HCT116 (cell line): Measurements from ENCODE around the gene DTNB. TPM values are rescaled to one million over a fixed set of nuclear protein-coding genes. Genes with fewer than 3 reads are reported as not detected.

Source experiments
- ATAC-seq: fragments of 200-7000 bp; cut with Tn5 transposase; 2 replicates; pipeline ENCODE4 v1.9.1; 2020; ENCODE audit warnings: mild to moderate bottlenecking, moderate library complexity
- BruUV-seq: library from RNA; stranded (reverse); fragments of 400-500 nt; replicated peaks from 2 replicates; lab custom pipeline; 2021; lab: Mats Ljungman, UMichigan
- CTCF ChIA-PET: fragments of 300-600 bp; sonication (Branson Sonifier 250); formaldehyde crosslinking; loops from one replicate; lab custom pipeline; 2021; ENCODE audit warnings: antibody characterized with exemption; lab: Charles Lee
- POLR2A ChIA-PET: fragments of 300-600, 350-600 bp; sonication (Branson Sonifier 250); formaldehyde crosslinking; loops from one replicate; lab custom pipeline; 2021; ENCODE audit warnings: antibody characterized with exemption; lab: Charles Lee
- RAD21 ChIA-PET, 2 experiments: fragments of 300-600 bp; sonication (Branson Sonifier 250); formaldehyde crosslinking; loops; one replicate each; lab custom pipeline; 2023; ENCODE audit warnings: low total read pairs in 2 of 2; ENCODE audit not compliant: uncharacterized antibody in 2 of 2, unreplicated experiment in 2 of 2, low non-redundant PET in 1 of 2; lab: Charles Lee
- DNase-seq: peaks from one replicate; pipeline ENCODE4 v3.0.0-alpha.2; 2010; ENCODE audit warnings: low read depth, low spot score
- H2AFZ ChIP-seq: fragments of 200-600 bp; shearing (Covaris generic), sonication (generic); 2 replicates; pipeline ENCODE4 v1.6.1; 2017; ENCODE audit warnings: low read depth, mixed run types, mixed read lengths, antibody characterized with exemption, low read length; ENCODE audit not compliant: poor library complexity, severe bottlenecking
- H3K27ac ChIP-seq: 2 replicates; pipeline ENCODE4 v1.5.1; 2012; ENCODE audit warnings: low read depth, low read length
- H3K27me3 ChIP-seq: fragments of 200-600 bp; sonication (generic); 2 replicates; pipeline ENCODE4 v1.6.1; 2016; ENCODE audit warnings: mixed run types, low read length, mixed read lengths; ENCODE audit not compliant: insufficient read depth
- H3K36me3 ChIP-seq, 2 experiments: fragments of 200-500 bp in 1 of 2; fragments of 200-600 bp in 1 of 2; sonication (Bioruptor generic) in 1 of 2; sonication (generic) in 1 of 2; 2 replicates each; pipeline versions ENCODE4 v1.5.1 to v1.6.1; 2014 to 2016; ENCODE audit warnings: low read length in 2 of 2, inconsistent platforms in 1 of 2, mixed read lengths in 1 of 2, mixed run types in 1 of 2; ENCODE audit not compliant: insufficient read depth in 2 of 2, control insufficient read depth in 1 of 2
- H3K4me1 ChIP-seq, 2 experiments: fragments of 200-600 bp in 1 of 2; sonication (generic) in 1 of 2; 2 replicates each; pipeline versions ENCODE4 v1.5.1 to v1.6.1; 2012 to 2017; ENCODE audit warnings: low read length in 2 of 2, inconsistent platforms in 1 of 2, mild to moderate bottlenecking in 1 of 2, mixed read lengths in 1 of 2, mixed run types in 1 of 2, moderate library complexity in 1 of 2; ENCODE audit not compliant: insufficient read depth in 2 of 2, control insufficient read depth in 1 of 2
- H3K4me2 ChIP-seq: fragments of 200-600 bp; sonication (generic); 2 replicates; pipeline ENCODE4 v1.6.1; 2017; ENCODE audit warnings: mixed run types, low read length, mixed read lengths
- H3K4me3 ChIP-seq, 2 experiments: fragments of 200-600 bp in 1 of 2; sonication (generic) in 1 of 2; replicated peaks in 1 of 2; 2 replicates each; pipeline ENCODE4 v1.5.1; 2011 to 2016; ENCODE audit warnings: low read length in 2 of 2, control low read depth in 1 of 2, low read depth in 1 of 2, mild to moderate bottlenecking in 1 of 2, mixed read lengths in 1 of 2, mixed run types in 1 of 2
- H3K79me2 ChIP-seq: fragments of 200-600 bp; sonication (generic); 2 replicates; pipeline ENCODE4 v1.6.1; 2017; ENCODE audit warnings: mild to moderate bottlenecking, mixed run types, low read length, moderate library complexity, mixed read lengths; ENCODE audit not compliant: insufficient read depth
- H3K9ac ChIP-seq: fragments of 200-600 bp; sonication (generic); 2 replicates; pipeline ENCODE4 v1.6.1; 2016; ENCODE audit warnings: low read length, mixed read lengths
- H3K9me2 ChIP-seq: fragments of 200-600 bp; sonication (generic), shearing (Covaris generic); 2 replicates; pipeline ENCODE4 v1.6.1; 2017; ENCODE audit warnings: mixed run types, mild to moderate bottlenecking, moderate library complexity; ENCODE audit not compliant: insufficient read depth
- H3K9me3 ChIP-seq, 2 experiments: fragments of 200-500 bp in 1 of 2; fragments of 200-600 bp in 1 of 2; sonication (Bioruptor generic) in 1 of 2; sonication (generic) in 1 of 2; 2 replicates each; pipeline ENCODE4 v1.6.1; 2014 to 2017; ENCODE audit warnings: low read length in 2 of 2, mixed read lengths in 2 of 2, inconsistent platforms in 1 of 2, low read depth in 1 of 2, mild to moderate bottlenecking in 1 of 2, mixed run types in 1 of 2, moderate library complexity in 1 of 2; ENCODE audit not compliant: control insufficient read depth in 1 of 2, insufficient read depth in 1 of 2
- H4K20me1 ChIP-seq: fragments of 200-600 bp; sonication (generic), shearing (Covaris generic); 2 replicates; pipeline ENCODE4 v1.6.1; 2017; ENCODE audit warnings: mixed run types, mild to moderate bottlenecking, moderate library complexity; ENCODE audit not compliant: insufficient read depth
- CBX3 ChIP-seq: IDR thresholded peaks from 2 replicates; pipeline ENCODE4 v1.6.1; 2012; ENCODE audit warnings: low read depth
- CEBPB ChIP-seq: IDR thresholded peaks from 2 replicates; pipeline ENCODE4 v1.6.1; 2012; ENCODE audit warnings: low read depth
- EGR1 ChIP-seq: IDR thresholded peaks from 2 replicates; pipeline ENCODE4 v1.6.1; 2012; ENCODE audit warnings: low read depth
- ELF1 ChIP-seq: IDR thresholded peaks from 2 replicates; pipeline ENCODE4 v1.6.1; 2012; ENCODE audit warnings: low read depth, borderline replicate concordance
- EZH2 ChIP-seq: fragments of 200-600 bp; sonication (generic); IDR thresholded peaks from 2 replicates; pipeline ENCODE4 v1.6.1; 2017; ENCODE audit warnings: antibody characterized with exemption, mixed run types
- FOSL1 ChIP-seq: IDR thresholded peaks from 2 replicates; pipeline ENCODE4 v1.6.1; 2012; ENCODE audit warnings: low read depth
- JUND ChIP-seq: IDR thresholded peaks from 2 replicates; pipeline ENCODE4 v1.6.1; 2012
- POLR2A ChIP-seq: IDR thresholded peaks from 2 replicates; pipeline ENCODE4 v1.7.0; 2011; ENCODE audit warnings: borderline replicate concordance; ENCODE audit not compliant: insufficient read depth, insufficient read length; ENCODE audit errors: extremely low read depth
- RAD21 ChIP-seq: IDR thresholded peaks from 2 replicates; pipeline ENCODE4 v1.6.1; 2012; ENCODE audit warnings: low read depth, mild to moderate bottlenecking
- SIN3A ChIP-seq: IDR thresholded peaks from 2 replicates; pipeline ENCODE4 v1.6.1; 2012; ENCODE audit warnings: low read depth
- SP1 ChIP-seq: IDR thresholded peaks from 2 replicates; pipeline ENCODE4 v1.6.1; 2012; ENCODE audit warnings: low read depth
- SRF ChIP-seq: IDR thresholded peaks from 2 replicates; pipeline ENCODE4 v1.6.1; 2012; ENCODE audit warnings: low read depth
- TCF7L2 ChIP-seq: IDR thresholded peaks from 2 replicates; pipeline ENCODE4 v1.7.0; 2011; ENCODE audit warnings: borderline replicate concordance, inconsistent platforms; ENCODE audit not compliant: insufficient read depth, insufficient read length; ENCODE audit errors: extremely low read depth
- YY1 ChIP-seq: IDR thresholded peaks from 2 replicates; pipeline ENCODE4 v1.6.1; 2011; ENCODE audit warnings: low read length, low read depth, moderate library complexity, mild to moderate bottlenecking; ENCODE audit not compliant: insufficient replicate concordance; ENCODE audit errors: extremely low read depth
- ZFX ChIP-seq: fragments of 450-650 bp; IDR thresholded peaks from 2 replicates; pipeline ENCODE4 v1.6.1; 2017
- ZNF274 ChIP-seq: fragments of 200-500 bp; sonication (Bioruptor generic); IDR thresholded peaks from 2 replicates; pipeline ENCODE4 v1.6.1; 2014; ENCODE audit warnings: mild to moderate bottlenecking, low read depth, low read length, inconsistent platforms
- intact Hi-C: fragments of 100-400 bp; cut with micrococcal nuclease; formaldehyde crosslinking; loops from 2 replicates; pipeline ENCODE4 v1.10.0; 2022
- total RNA-seq: library from RNA; stranded (reverse); gene quantifications from one replicate; pipeline ENCODE4 v1.2.1, GENCODE V29; 2021; ENCODE audit not compliant: unreplicated experiment
- TF ChIP-seq, protein P1 (sequence below): IDR thresholded peaks from 2 replicates; pipeline ENCODE4 v1.6.1; 2012
- TF ChIP-seq, protein P2 (sequence below), 3 experiments: fragments of 200-600 bp in 1 of 3; sonication (generic) in 1 of 3; IDR thresholded peaks in 2 of 3; conservative IDR thresholded peaks in 1 of 3; 2 replicates each; pipeline ENCODE4 v1.5.1; 2012 to 2017; ENCODE audit warnings: low read depth in 2 of 3, low read length in 2 of 3, antibody characterized with exemption in 1 of 3, borderline replicate concordance in 1 of 3, control low read depth in 1 of 3, mild to moderate bottlenecking in 1 of 3, mixed read lengths in 1 of 3, mixed run types in 1 of 3, moderate library complexity in 1 of 3; ENCODE audit not compliant: insufficient read depth in 1 of 3

The DTNB gene
- total RNA-seq, 1 experiment from 2014 or later: 30.2 TPM

DNA sequence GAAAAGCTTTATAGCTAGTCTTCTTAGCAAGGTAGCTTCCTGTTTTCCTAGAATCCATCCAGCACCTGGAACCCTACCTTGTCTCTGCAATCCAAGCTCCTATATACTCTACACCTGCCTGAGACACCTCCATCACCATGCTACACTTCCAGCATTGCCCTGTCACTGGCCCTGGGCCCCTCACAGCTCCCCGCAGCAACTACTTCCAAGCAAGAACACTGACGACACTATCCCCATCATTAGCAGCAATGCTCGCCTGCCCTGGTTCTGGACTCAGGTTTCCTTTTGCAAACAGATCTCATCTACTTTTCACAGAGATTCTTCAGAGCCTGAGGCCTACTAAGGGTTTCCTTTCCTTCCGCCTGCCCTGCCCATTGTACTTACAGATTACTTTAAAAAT lies 121.1 kb downstream of the DTNB start:
- ChIA-PET CTCF (no interaction called here), POLR2A (no interaction called here), RAD21 (no interaction called here)
- DNase-seq (no peak), ATAC-seq (no peak)
- H3K9me3 ChIP-seq: no peaks in the 10 kb centered on the region
- no peak overlapping the region for H3K27ac ChIP-seq
- peaks cover 4 to 12% of the 10 kb centered on the region in 2 experiments for H3K4me1 ChIP-seq
- H3K36me3 ChIP-seq: no peaks in the 10 kb centered on the region
- no peak overlapping the region for H3K9ac ChIP-seq
- no peaks in the 10 kb centered on the region for H3K79me2 ChIP-seq
- intact Hi-C loops: no loop called here
- no peak overlapping the region for H3K4me3 ChIP-seq
- H3K4me2 ChIP-seq: no peak overlapping the region
- H4K20me1 ChIP-seq: no peaks in the 10 kb centered on the region
- no peak for TF ChIP-seq CEBPB
- no peak for TF ChIP-seq CBX3
- TF ChIP-seq ELF1: no peak
- no peak for TF ChIP-seq ZFX
- TF ChIP-seq, protein P1, sequence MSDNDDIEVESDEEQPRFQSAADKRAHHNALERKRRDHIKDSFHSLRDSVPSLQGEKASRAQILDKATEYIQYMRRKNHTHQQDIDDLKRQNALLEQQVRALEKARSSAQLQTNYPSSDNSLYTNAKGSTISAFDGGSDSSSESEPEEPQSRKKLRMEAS: no peak
- no peak for TF ChIP-seq RAD21
- no peak for TF ChIP-seq FOSL1
- TF ChIP-seq SRF: no peak
- no peak for TF ChIP-seq ZNF274
- TF ChIP-seq EZH2: no peak
- no peak for TF ChIP-seq EGR1
- TF ChIP-seq SP1: no peak
- TF ChIP-seq POLR2A: no peak
- no peak for TF ChIP-seq JUND
- no peak for TF ChIP-seq TCF7L2
- TF ChIP-seq, protein P2, sequence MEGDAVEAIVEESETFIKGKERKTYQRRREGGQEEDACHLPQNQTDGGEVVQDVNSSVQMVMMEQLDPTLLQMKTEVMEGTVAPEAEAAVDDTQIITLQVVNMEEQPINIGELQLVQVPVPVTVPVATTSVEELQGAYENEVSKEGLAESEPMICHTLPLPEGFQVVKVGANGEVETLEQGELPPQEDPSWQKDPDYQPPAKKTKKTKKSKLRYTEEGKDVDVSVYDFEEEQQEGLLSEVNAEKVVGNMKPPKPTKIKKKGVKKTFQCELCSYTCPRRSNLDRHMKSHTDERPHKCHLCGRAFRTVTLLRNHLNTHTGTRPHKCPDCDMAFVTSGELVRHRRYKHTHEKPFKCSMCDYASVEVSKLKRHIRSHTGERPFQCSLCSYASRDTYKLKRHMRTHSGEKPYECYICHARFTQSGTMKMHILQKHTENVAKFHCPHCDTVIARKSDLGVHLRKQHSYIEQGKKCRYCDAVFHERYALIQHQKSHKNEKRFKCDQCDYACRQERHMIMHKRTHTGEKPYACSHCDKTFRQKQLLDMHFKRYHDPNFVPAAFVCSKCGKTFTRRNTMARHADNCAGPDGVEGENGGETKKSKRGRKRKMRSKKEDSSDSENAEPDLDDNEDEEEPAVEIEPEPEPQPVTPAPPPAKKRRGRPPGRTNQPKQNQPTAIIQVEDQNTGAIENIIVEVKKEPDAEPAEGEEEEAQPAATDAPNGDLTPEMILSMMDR (IDR thresholded peaks at IDR 0.05 in 2 of 3, conservative IDR thresholded peaks at IDR 0.05 in 1 of 3; ENCODE audit: borderline replicate concordance in 1 of 3, insufficient read depth in 1 of 3, low read depth in 2 of 3, low read length in 2 of 3): no peak
- no peak for TF ChIP-seq YY1
- no peak for TF ChIP-seq SIN3A
- no peaks in the 10 kb centered on the region for H3K9me2 ChIP-seq
- BruUV-seq: no TSS peak
- no peaks in the 10 kb centered on the region for H3K27me3 ChIP-seq
- H2AFZ ChIP-seq: no peak overlapping the region
